ENCODE measurements around the gene KIF25. TPM values are rescaled to one million over a fixed set of nuclear protein-coding genes. Genes with fewer than 3 reads are reported as not detected.
A peak's percentile ranks its signal among the peaks of the same experiment; 100 is the strongest.

KIF25 gene
- total RNA-seq, 2 donors from 2014 or later, result 0.21 TPM; not detected in 1

- no peaks in the 10 kb centered on the region for H3K27me3 ChIP-seq
- no peaks in the 10 kb centered on the region for H3K4me1 ChIP-seq
- intact Hi-C loops (cut with DNase I), result loop anchor here (5.0 kb wide), 1 partner anchor 138 kb away; no protein-coding TSS in a partner anchor
- no peaks in the 10 kb centered on the region for H3K9me3 ChIP-seq
- H3K9ac ChIP-seq (ENCODE audit: low read depth in 2 of 2, low read length in 2 of 2), result no peak overlapping the region
- no peak overlapping the region for H3K27ac ChIP-seq
- H3K4me3 ChIP-seq, result no peak overlapping the region
- H3K36me3 ChIP-seq, result no peaks in the 10 kb centered on the region
- DNase-seq, result no peak
- TF ChIP-seq, protein P1, sequence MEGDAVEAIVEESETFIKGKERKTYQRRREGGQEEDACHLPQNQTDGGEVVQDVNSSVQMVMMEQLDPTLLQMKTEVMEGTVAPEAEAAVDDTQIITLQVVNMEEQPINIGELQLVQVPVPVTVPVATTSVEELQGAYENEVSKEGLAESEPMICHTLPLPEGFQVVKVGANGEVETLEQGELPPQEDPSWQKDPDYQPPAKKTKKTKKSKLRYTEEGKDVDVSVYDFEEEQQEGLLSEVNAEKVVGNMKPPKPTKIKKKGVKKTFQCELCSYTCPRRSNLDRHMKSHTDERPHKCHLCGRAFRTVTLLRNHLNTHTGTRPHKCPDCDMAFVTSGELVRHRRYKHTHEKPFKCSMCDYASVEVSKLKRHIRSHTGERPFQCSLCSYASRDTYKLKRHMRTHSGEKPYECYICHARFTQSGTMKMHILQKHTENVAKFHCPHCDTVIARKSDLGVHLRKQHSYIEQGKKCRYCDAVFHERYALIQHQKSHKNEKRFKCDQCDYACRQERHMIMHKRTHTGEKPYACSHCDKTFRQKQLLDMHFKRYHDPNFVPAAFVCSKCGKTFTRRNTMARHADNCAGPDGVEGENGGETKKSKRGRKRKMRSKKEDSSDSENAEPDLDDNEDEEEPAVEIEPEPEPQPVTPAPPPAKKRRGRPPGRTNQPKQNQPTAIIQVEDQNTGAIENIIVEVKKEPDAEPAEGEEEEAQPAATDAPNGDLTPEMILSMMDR (IDR thresholded peaks at IDR 0.05), result no peak
These were observed 52.9 kb downstream of the KIF25 start for GRCh38 chr6:168050225-168050880.

DNA sequence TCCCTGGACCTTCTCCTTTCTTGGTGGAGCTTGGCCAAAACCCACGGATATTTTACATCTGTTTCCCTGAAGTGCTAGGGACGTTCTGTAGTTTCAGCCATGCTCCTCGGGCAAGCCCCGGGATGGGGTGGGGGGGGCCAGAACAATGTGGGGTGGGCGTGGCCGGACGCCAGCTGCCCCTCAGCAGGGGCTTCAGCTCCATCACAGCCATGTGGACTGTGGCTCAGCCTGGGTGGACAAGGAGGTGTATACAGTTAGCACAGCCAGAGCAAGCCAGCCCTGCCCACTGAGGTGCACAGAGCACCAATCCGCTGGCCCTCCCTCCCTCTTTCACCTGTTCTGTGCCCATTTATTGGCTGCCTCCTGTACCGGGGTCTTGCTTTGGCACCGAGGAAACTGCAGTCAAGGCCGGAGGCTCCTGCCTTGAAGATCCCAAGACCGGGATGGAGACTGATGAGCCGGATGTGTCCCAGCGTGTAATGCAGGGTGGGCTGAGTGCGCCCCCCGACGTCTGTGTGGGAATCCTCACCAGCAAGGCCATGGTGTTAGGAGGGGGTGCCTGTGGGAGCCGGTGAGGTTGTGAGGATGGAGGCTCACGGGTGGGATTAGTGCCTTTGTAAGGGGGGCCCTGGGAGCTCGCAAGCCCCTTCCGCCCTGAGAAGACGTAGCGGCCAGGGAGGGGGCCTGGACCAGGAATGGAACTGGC is 53.6 kb downstream of the KIF25 start:
- no peak for DNase-seq
- Histone ChIP-seq H3K27ac (no peak overlapping the region), H3K27me3 (no peaks in the 10 kb centered on the region)

GRCh38 chr6:168051648-168052047 is 54.2 kb downstream of the KIF25 start:
- Histone ChIP-seq H3K9me3 (no peaks in the 10 kb centered on the region), H3K4me3 (no peak overlapping the region), H3K4me1 (no peaks in the 10 kb centered on the region), H3K27ac (no peak overlapping the region), H3K9ac (ENCODE audit: low read depth in 2 of 2, low read length in 2 of 2) (no peak overlapping the region), H3K27me3 (no peaks in the 10 kb centered on the region), H3K36me3 (no peaks in the 10 kb centered on the region)
- TF ChIP-seq, protein P1 (IDR thresholded peaks at IDR 0.05), result no peak
- intact Hi-C loops (cut with DNase I), result loop anchor here (5.0 kb wide), 1 partner anchor 139 kb away; no protein-coding TSS in a partner anchor
- no peak for DNase-seq

More for the DNA sequence above, 53.6 kb downstream of the KIF25 start:
- no peak overlapping the region for H3K4me3 ChIP-seq
- no peaks in the 10 kb centered on the region for H3K36me3 ChIP-seq
- no peaks in the 10 kb centered on the region for H3K4me1 ChIP-seq
- H3K9ac ChIP-seq (ENCODE audit: low read depth in 2 of 2, low read length in 2 of 2), result no peak overlapping the region
- TF ChIP-seq, protein P1 (IDR thresholded peaks at IDR 0.05), result no peak
- H3K9me3 ChIP-seq, result no peaks in the 10 kb centered on the region
- intact Hi-C loops (cut with DNase I), result loop anchor here (5.0 kb wide), 1 partner anchor 139 kb away; no protein-coding TSS in a partner anchor

- Histone ChIP-seq H3K36me3 (no peaks in the 10 kb centered on the region), H3K4me1 (no peaks in the 10 kb centered on the region), H3K4me3 (no peak overlapping the region), H3K9ac (ENCODE audit: low read depth in 2 of 2, low read length in 2 of 2) (no peak overlapping the region), H3K27me3 (no peaks in the 10 kb centered on the region), H3K27ac (no peak overlapping the region), H3K9me3 (no peaks in the 10 kb centered on the region)
- TF ChIP-seq, protein P1 (IDR thresholded peaks at IDR 0.05), result peak; percentile 31
- DNase-seq, result peak; percentile 64
- intact Hi-C loops (cut with DNase I), result loop anchor here (5.0 kb wide), 1 partner anchor 140 kb away; no protein-coding TSS in a partner anchor
These were observed 54.9 kb downstream of the KIF25 start for GRCh38 chr6:168052291-168052891.

DNA sequence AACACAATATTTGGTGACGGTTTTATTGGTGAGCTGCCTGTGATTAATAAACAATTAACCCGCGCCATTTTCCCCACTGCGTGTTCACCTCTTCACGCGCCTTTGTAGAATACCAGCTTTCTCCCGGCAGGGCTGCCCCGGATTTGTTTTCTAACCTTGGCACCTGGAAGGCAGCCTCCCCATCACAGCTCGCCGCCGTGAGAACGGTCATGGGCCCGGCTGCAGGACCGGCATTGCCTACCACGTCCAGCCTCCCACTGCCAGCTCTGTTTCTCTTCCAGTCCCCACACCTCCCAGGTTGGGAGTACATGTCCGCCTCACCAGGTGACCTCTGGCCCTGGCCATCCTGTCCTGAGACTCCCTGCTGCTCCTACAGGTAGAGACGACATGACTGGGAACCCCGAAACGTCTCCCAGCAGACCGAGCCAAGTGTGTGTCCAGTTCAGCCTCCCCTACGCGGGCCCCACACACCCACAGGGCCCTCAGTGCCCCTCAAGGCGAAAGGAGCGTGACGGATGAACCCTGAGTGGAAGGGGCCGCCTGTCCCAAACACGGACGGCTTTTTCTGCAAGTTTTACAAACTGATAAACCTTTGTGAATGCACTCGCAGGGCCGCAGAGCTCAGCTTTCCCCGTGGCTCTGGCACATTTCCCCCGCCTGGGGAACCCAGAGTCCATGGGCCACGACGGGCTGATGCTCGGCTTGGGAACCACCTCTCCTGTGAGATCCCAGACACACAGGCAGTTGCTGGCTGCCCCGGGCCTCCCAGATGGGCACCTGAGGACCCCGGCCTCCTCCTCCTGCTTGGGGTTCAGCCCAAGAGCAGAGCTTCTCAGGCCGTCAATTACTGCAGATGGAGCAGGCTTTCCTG is 55.9 kb downstream of the KIF25 start:
- H3K4me1 ChIP-seq, result no peaks in the 10 kb centered on the region
- TF ChIP-seq, protein P1 (IDR thresholded peaks at IDR 0.05), result no peak
- no peak overlapping the region for H3K4me3 ChIP-seq
- H3K9ac ChIP-seq (ENCODE audit: low read depth in 2 of 2, low read length in 2 of 2), result no peak overlapping the region
- H3K9me3 ChIP-seq, result no peaks in the 10 kb centered on the region
- H3K36me3 ChIP-seq, result no peaks in the 10 kb centered on the region
- no peaks in the 10 kb centered on the region for H3K27me3 ChIP-seq
- no peak for DNase-seq
- H3K27ac ChIP-seq, result no peak overlapping the region
- intact Hi-C loops (cut with DNase I), result loop anchor here (5.0 kb wide), 1 partner anchor 141 kb away; no protein-coding TSS in a partner anchor

Data from colonic mucosa (tissue), 4 donors.